ENCODE results near the gene GABRP. TPM values are rescaled to one million over a fixed set of nuclear protein-coding genes. Genes with fewer than 3 reads are reported as not detected.
A peak's percentile ranks its signal among the peaks of the same experiment; 100 is the strongest.

Gene GABRP
- total RNA-seq, 6 donors from 2014 or later: 0.20 to 5.3 (median 0.28) TPM; not detected in 2

- WGBS, 2 donors: 68 to 71% methylated on average over 11 of the region's 11 CpGs
- TF ChIP-seq POLR2AphosphoS5 (IDR thresholded peaks at IDR 0.05) (no peak), EP300 (IDR thresholded peaks at IDR 0.05) (no peak), CTCF (IDR thresholded peaks at IDR 0.05) (no peak), POLR2A (IDR thresholded peaks at IDR 0.05) (no peak)
- H3K4me1 ChIP-seq: peaks cover 0 to 5% (median 0%) of the 10 kb centered on the region in 4 donors
- ATAC-seq (ENCODE audit: low FRiP score in 2 of 2) (no peak), DNase-seq (no peak)
- peak overlapping the region in 2 of 4 donors; percentile 42 to 54 for H3K27ac ChIP-seq
- H3K4me3 ChIP-seq: no peak overlapping the region
- H3K36me3 ChIP-seq: no peaks in the 10 kb centered on the region
- H3K27me3 ChIP-seq: no peaks in the 10 kb centered on the region
- H3K9me3 ChIP-seq: no peaks in the 10 kb centered on the region
These were observed 5.2 kb downstream of the GABRP start for GRCh38 chr5:170788626-170789304.

- no peak overlapping the region for H3K27ac ChIP-seq
- peaks cover 0 to 5% (median 0%) of the 10 kb centered on the region in 4 donors for H3K4me1 ChIP-seq
- no peak overlapping the region for H3K4me3 ChIP-seq
- H3K27me3 ChIP-seq: no peaks in the 10 kb centered on the region
- no peak for TF ChIP-seq POLR2A (IDR thresholded peaks at IDR 0.05)
- no peak for TF ChIP-seq POLR2AphosphoS5 (IDR thresholded peaks at IDR 0.05)
- no peak for TF ChIP-seq EP300 (IDR thresholded peaks at IDR 0.05)
- TF ChIP-seq CTCF (IDR thresholded peaks at IDR 0.05): peak; percentile 44 to 80 (median 57)
- 39 to 46% methylated on average over 6 to 7 of the region's 7 CpGs for WGBS, 2 donors
- ATAC-seq (ENCODE audit: low FRiP score in 2 of 2) (peak; percentile 43 to 65), DNase-seq (peak in 1 of 2 donors; percentile 66)
- no peaks in the 10 kb centered on the region for H3K36me3 ChIP-seq
- H3K9me3 ChIP-seq: no peaks in the 10 kb centered on the region
These were observed 7.9 kb downstream of the GABRP start for GRCh38 chr5:170791325-170791954.

GRCh38 chr5:170792878-170793277 is 9.4 kb downstream of the GABRP start:
- ATAC-seq (ENCODE audit: low FRiP score in 2 of 2) (no peak), DNase-seq (no peak)
- H3K9me3 ChIP-seq: no peaks in the 10 kb centered on the region
- peaks cover 0 to 5% (median 0%) of the 10 kb centered on the region in 4 donors for H3K4me1 ChIP-seq
- H3K36me3 ChIP-seq: no peaks in the 10 kb centered on the region
- 65 to 78% methylated on average over 8 of the region's 8 CpGs for WGBS, 2 donors
- H3K4me3 ChIP-seq: no peak overlapping the region
- no peak overlapping the region for H3K27ac ChIP-seq
- no peaks in the 10 kb centered on the region for H3K27me3 ChIP-seq
- no peak for TF ChIP-seq CTCF (IDR thresholded peaks at IDR 0.05)
- TF ChIP-seq EP300 (IDR thresholded peaks at IDR 0.05): no peak
- no peak for TF ChIP-seq POLR2AphosphoS5 (IDR thresholded peaks at IDR 0.05)
- TF ChIP-seq POLR2A (IDR thresholded peaks at IDR 0.05): no peak

GRCh38 chr5:170795154-170795553 is 11.6 kb downstream of the GABRP start:
- Histone ChIP-seq H3K27ac (no peak overlapping the region), H3K9me3 (no peaks in the 10 kb centered on the region), H3K4me1 (no peaks in the 10 kb centered on the region), H3K27me3 (no peaks in the 10 kb centered on the region), H3K4me3 (no peak overlapping the region), H3K36me3 (no peaks in the 10 kb centered on the region)
- ATAC-seq (ENCODE audit: low FRiP score in 2 of 2) (no peak), DNase-seq (no peak)
- TF ChIP-seq POLR2AphosphoS5 (IDR thresholded peaks at IDR 0.05) (no peak), POLR2A (IDR thresholded peaks at IDR 0.05) (no peak), CTCF (IDR thresholded peaks at IDR 0.05) (no peak), EP300 (IDR thresholded peaks at IDR 0.05) (no peak)
- WGBS, 2 donors: 89 to 94% methylated on average over 7 to 10 of the region's 10 CpGs
